GM18909 (cell line): ENCODE results near the gene MYO7B.
A peak's percentile ranks its signal among the peaks of the same experiment; 100 is the strongest.

Source experiments
- ATAC-seq: cut with Tn5 transposase; IDR thresholded peaks from one replicate; pipeline ENCODE4 v1.9.1; 2021; ENCODE audit warnings: mild to moderate bottlenecking; ENCODE audit not compliant: unreplicated experiment, poor library complexity

MYO7B gene

DNA sequence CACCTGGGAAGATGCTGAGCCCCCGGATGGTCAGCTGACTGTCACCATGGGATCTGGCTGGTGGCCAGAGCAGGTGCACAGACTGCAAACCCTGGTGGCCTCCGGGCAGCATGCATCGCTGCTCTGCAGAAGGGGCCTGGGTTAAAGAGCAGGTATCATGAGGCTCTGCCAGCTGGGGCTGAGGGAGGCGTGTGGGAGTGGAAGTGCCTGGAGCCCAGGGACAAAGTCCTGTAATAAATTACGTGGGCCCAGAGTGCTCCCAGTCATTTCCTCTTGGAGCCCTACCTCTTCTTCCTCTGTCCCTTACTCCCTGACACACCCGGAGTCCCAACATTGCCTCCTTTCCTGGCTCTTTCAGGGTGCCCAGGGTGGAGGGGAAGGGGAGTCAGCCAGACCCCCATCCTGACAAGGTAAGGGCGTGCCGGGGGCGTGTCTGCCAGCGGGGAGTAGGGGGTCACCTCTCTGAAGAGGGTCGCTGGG lies at the start of gene MYO7B:
Gene MYO7B (plus strand): TSS at position 262 of the 480 bp plus-strand sequence. CDS start 24,040 bp downstream, outside the sequence.
- no peak for ATAC-seq

DNA sequence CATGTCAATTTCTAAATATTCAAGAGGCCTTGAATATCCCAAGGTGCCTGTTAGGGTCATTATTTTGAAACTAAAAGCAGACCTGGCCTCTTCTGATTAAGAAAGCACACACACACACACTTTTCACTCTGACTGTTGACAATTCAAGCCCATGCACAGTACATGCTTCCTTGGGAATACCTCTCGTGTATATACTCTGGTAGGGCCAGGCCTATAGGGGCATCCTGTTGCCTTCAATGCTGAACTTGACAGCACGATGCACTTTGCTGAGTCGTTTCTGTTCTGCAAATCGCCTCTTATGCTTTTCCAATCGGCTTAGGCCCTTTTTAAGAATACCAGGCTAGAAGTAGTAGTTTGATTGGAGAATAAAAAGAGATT lies 49.8 kb upstream of the MYO7B start:
- no peak for ATAC-seq

DNA sequence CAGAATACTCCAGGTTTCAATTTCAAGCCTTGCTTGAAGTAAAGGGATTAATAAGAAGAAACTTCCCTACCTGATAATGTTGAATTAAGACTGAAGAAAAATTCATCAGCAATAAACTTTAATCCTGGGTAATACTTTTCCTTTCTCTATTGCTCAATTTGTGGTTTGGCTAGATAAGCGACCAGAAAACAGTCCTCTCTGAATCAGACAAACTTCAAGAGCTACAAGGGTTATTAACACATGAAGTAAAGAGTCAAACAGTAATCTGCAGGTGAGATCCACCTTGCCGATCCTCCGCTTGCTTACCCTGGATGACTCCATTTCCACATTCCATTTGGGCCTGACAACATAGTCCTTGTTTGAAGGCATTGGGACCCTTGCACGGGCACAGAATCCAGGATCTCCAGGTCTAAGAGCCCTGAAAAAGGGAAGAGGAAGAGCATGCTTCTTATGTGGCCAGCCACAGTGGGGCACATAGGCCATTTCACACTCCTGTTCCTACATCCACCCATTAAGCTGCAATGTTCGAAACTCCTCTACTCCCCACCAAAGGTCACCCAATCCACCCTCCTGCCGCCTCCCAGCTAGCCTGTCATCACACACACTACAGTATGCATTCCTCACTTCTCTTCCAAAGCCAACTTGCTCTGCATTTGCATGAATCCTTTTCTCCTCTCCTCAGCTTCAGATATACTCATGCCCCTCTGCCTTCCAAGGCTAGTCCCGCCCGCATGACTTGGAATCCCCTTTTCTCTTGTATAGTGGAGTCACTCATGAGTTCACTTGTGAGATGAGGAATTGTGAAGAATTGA lies 49.0 kb upstream of the MYO7B start:
- ATAC-seq = no peak

DNA sequence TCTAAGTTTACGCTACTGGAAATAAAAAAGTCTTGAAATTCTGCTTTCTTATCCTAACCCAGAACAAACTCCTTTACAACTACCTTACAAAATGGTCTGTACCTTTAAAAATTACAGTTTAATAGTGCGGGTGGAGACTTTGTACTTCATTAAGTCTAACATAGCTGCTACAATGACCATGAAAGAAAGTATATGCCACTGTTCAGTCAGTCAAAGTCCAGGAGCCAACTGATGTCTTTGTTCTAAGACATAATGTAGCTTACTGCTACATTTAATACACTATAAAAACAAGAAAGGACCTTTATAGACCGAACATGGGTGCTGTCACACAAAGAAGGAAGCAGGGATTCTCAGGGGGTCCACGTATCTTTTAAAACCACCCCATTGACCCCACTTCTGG lies 45.2 kb upstream of the MYO7B start:
- no peak for ATAC-seq

DNA sequence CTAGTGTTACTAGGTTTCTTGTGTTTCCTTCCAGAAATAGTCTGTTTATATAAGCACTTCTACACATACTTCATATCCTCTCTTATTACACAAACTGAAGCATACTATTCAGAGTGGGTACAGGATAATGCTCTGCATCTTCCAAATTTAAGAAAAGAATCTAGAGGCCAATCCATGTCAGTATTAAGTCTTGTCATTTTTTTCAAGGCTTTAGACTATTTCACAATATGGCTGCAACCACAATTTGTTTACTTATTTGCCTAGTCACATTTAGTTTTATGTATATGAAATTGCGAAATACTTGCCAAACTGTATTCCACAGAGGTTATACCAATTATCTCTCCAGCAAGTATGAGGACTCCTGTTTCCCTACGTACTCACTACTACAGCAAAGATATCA lies 37.1 kb upstream of the MYO7B start:
- ATAC-seq = no peak

DNA sequence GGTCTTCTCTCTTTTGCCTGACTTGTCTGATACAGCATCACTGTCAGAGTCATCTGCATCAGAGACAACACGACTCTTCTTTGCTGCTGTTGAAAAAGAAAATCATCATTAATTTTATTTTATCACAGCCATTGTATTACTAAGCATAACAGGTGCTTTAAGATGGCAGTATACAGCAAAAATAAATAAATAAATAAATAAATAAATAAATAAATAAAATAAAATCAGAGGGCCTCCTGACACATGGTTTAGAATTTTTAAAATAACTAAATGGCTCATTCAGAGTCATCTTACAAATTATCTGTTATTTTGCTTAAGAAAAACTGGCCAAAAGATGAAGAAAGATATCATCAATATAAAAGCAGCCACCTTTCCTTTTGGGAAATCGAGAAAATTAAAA lies 32.0 kb upstream of the MYO7B start:
- no peak for ATAC-seq

DNA sequence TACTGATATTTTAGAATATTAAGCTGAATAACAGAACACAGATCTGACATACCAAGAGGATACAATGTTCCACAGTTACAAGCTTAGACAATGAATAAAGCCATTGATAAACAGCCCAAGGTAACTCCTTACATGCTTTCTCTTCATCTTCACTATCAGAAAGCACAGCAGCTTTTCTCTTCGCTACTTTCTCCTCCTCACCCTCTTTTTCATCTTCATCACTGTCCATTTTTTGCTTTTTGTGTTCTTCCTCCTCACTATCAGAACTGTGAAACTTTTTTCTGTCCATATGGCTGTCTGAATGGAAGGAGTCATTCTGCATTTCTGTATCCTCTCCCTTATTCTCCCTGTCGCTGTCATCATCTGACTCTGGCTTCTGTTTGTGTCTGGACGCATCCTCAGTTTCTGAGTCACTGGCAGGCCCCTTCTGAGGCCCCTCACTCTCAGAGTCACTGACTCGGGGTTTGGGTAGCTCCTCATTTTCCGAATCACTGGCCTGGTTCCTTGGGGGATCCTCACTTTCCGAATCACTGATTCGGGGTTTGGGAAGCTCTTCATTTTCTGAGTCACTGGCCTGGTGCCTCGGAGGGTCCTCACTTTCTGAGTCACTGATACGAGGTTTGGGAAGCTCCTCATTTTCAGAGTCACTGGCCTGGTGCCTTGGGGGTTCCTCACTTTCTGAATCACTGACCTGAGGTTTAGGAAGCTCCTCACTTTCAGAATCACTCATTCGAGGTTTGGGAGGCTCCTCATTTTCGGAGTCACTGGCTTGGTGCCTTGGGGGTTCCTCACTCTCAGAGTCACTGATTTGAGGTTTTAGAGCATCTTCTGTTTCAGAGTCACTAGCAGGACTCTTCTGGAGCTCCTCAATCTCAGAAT lies 30.7 kb upstream of the MYO7B start:
- ATAC-seq = no peak

DNA sequence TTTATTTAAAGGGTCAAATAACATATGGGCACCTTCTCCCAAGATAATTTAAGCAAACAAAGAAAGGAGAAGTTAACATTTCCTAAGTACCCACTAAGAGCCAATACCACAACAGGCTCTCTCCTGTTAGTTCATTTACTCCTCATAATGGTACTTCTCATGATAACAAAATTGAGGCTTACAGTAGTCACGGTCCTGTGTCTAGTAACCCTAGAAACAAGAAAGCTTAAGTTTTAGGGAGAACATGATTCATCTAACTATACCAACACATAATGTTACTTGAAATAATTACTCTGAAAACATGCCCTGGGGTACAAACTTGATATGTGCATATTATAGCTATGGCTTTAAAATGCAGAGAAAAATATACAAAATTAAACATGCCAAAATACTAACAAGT lies 29.0 kb upstream of the MYO7B start:
- ATAC-seq = no peak

DNA sequence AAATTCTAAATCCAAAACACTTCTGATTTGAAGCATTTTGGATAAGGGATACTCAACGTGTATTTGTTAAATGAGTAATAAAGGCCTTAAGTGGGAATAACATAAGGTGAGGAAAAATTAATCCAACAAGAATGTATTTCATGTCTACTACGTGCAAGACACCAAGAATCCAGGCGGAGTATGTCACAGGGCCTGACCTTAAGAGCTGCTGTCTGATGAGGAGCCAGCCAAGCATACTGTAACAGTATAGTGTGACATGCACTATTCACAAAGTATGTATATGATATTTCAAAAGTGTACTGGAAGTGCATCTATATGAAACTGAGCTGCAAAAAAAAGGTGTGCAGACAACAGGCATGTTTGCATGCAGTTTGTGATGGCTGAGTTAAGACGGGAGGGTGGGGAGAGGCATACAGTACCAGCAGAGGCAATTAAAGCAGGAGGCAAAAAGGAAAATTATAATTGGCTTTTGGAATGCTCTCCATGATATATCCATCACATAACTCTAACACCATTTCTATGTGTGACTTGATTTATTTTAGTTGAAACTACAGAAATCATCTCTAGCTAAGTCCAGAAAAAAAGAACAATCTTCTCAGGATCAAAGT lies 27.4 kb upstream of the MYO7B start:
- ATAC-seq = no peak

DNA sequence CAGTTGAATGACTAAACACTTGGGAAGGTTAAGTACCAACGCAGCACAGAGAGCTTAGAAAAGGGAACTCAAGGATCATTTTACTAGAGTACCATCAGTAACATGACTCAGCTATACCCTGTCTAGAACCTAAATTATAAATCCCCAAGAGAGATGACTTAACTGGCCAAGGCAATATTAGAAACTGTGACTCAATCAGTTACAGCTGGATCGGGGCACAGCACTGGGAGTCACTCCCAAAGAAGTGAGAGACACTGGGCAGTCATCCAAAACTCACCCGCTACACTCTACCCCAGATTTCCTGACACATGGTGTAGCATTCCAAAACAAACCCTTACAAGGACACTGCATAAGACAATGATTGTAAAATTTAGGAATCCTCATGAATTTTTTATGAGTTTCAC lies 26.9 kb upstream of the MYO7B start:
- ATAC-seq = peak; percentile 56

DNA sequence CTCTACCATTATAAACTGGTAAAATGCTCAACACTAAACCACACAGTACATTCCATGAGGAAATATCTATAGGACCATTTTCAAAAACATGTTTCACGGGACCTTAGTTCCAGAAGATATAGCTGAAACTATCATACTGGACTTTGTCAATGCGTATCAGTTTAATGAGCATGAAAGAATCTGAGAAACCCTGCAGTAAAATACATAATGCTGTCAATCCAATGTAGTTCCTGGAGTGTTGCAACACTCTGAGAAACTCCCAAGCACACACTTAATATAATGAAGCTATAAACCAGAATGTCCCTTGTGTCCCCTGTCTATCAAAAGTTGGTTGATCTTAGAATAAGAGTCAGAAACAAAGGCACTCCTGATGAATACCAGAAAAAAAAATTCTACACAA lies 25.4 kb upstream of the MYO7B start:
- no peak for ATAC-seq

DNA sequence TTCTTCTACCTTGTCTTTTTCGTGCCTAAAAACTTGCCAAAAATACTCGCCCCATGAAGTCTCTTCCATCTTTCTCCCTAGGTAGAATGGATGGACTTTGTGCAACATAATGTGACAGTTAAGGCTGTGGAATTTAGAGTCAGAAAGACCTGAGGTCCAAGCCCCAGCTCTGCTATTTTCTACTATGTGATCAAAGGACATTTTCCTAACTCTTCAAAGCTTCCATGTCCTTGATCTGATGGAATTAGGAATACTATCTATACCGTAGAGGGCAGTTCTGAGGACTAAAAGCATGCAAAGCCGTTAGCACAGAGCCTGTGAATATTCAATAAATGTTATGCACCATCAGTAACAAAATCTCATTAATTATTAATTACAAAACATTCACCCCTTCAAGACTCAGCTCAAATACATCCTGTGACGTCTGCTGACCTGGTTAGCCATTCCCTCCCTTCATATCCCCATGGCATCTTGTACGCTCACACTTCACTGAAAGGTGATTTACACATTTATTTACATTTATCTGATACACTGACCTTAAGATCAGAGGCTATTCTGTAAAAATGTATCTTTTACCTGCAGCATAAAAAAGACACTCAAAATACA lies 24.3 kb upstream of the MYO7B start:
- ATAC-seq = no peak

DNA sequence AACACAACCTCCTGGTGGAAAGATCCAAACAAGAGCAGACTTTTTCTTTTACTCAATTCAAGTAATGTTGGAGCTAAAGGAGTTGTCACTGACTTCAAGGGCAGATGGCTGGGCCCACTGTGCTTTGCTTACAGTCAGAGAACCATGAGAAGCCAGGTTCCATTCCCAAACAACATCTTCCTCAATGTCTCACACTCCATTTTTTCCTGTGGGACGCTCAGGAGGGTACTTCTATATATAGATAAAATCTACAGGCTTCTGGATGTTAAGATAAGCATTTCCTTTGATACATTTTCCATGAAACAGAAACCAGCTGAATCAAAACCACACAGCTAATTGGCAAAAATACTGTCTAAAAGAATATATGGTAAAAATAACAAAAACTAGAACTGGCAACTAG lies 23.6 kb upstream of the MYO7B start:
- ATAC-seq = no peak

DNA sequence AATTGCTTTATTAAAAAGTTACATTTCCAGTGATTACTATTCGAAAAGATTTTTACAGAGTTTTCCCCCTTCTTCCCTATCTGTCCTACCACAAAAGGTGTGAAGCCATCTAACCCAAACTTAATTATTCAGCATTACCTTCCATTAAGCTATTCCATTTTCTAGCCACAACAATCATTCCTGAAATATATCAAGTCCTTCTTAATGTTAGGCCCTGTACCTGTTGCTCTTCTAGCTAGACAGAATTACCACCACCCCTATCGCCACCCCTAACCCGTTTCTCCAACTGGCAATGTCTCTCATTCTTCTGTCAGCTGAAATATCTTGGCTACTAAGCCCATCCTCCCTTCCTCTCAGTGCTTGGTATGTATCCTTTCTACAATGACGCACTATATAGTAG lies 23.1 kb upstream of the MYO7B start:
- no peak for ATAC-seq

DNA sequence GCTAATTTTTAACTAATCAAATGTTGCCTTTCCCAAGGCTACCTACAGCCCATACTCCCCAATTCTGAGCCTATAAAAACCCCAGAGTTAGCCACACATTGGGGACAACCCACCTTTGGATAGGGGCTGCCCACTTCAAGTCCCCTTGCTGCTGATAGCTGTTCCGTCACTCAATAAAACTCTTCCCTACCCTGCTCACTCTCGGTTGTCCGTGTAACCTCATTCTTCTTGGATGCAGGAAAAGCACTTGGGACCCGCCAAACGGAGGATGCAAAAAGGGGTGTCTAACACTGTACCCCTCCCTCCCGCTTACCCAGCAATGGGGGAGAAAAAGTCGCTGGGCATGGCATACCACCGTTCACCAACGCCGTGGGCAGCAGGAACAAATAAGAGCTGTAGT lies 21.4 kb upstream of the MYO7B start:
- ATAC-seq = no peak

DNA sequence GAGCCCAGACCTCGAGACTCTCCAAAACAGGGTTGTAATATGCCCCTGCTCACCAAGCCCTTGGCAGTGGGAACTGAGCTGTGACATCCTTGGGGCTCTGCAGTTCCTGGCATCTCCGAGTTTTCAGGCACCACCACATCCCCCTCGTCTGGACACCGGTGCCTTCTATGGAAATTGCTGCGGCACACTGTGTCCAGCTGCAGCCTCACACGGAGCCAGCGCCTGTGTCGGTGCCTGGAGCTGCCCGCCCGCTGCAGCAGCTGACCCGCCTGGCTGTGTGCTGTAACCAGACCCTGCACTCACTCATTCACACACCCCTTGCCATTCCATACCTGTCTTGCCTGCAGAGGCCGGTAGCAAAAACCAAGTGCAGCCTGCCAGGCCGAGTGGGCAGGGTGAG lies 21.0 kb upstream of the MYO7B start:
- no peak for ATAC-seq

DNA sequence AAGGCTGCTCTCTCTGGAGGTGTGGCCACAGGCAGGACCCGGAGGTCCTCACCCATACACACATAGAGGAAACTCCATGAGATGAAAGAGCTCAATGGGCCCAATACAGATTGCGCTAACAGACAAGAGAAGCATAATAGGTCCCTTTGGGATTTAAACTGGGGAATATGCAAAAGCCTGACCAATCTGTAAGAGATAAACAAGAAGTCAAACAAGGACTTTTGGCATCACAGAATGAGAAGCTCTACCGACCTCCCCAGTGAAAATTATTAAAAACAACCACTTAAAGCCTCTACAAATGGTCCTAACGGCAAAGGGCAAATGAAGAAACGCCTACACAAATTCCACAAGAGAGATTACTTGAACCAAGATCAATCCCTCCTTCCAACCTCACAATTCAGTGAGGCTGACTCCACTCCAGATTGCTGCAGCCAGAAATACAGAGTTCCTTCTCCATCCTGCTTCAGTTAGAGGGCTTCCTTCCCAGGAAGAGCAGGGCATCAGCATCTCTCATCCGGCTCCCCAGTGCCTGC lies 20.0 kb upstream of the MYO7B start:
- ATAC-seq = no peak

DNA sequence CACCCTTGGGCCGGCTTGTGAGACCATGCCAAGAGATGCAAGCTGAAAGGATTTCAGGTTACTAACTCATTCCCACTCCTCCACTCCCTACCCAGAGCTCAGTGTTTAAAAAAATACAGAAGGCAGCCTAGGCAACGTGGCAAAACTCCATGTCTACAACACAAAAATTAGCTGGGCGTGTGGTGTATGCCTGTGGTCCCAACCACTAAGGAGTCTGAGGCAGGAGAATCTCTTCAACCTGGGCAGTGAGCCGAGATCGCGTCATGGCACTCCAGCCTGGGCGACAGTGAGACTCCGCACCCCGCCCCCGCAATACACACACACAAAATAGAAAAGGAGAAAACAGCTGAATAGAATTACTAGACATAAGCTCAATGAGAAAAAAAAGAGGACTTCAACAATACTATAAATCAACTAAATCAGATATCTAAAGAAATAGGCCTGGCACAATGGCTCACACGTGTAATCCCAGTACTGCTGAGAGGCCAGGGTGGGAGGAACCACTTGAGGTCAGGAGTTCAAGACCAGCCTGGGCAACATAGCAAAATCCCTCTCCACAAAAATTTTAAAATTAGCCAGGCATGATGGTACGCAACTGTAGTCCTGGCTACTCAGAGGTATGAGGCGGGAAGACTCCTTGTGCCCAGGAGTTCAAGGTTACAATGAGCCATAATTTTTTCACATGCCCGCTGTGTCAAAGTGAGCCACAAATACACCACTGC lies 19.3 kb upstream of the MYO7B start:
- no peak for ATAC-seq

DNA sequence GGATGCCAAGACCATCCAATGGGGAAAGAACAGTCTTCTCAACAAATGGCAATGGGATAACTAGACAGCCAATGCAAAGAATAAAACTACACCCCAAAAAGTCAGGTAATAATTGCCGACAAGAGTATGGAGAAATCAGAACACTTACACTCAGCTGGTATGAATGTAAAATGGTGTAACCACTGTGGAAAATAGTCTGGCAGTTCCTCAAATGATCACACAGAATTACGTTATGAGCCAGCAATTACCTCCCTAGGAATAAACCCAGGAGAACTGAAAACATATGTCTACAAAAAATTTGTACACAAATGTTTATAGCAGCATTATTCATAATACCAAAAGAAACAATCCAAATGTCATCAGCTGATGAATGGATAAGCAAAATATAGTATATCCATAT lies 18.0 kb upstream of the MYO7B start:
- ATAC-seq = no peak

DNA sequence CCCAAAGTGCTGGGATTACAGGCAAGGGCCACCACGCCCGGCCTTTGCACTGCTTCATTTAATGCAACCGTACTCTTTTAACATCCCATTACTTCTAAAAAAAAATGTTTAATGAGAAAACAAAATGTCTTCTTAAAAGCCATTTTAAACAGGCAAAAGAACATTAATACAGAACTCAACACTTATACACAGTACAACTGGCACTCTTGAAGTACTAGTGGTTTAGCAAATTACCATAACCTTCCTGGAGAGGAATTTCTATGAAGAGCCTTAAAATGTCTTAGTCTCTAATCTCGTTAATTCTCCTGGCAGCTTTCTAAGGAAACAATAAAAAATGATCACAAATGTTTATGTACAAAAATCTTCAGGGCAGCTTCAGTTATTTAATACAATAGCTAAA lies 15.1 kb upstream of the MYO7B start:
- no peak for ATAC-seq
